ENCODE measurements around the gene DPY19L2. TPM values are rescaled to one million over a fixed set of nuclear protein-coding genes. Genes with fewer than 3 reads are reported as not detected.

DPY19L2 gene
- total RNA-seq, 4 donors from 2014 or later: 8.8 to 28.9 (median 13.3) TPM

Other genes starting within 250 kb of the DPY19L2 start
- 10 to 100 TPM; 15.4 to 36.3 (median 20.4) TPM for gene RXYLT1, start 111.4 kb upstream of the DPY19L2 start, total RNA-seq
- 10 to 100 TPM in 2 of 4 donors, 1 to 10 TPM in 2; 7.2 to 22.9 (median 11.5) TPM for gene SRGAP1, start 176.2 kb upstream of the DPY19L2 start, total RNA-seq

Measured in gastroesophageal sphincter (tissue), 4 donors.